ENCODE results near the gene ARHGAP45.
"Not testable (repeated sequence)": the region's sequence is repeated elsewhere in the genome, so short reads cannot be mapped to it uniquely, and the experiment has no call there.

The ARHGAP45 gene

GRCh38 chr19:1066748-1067340, at the start of gene ARHGAP45:
Gene ARHGAP45, plus strand, starts transcription at chr19:1067167. Its CDS starts 239 bp downstream, at chr19:1067406.
- no peak for DNase-seq (ENCODE audit: low spot score)

- DNase-seq (ENCODE audit: low spot score) = no peak
Observed at GRCh38 chr19:1017906-1018305, 49.1 kb upstream of the ARHGAP45 start.

GRCh38 chr19:1018393-1018792, 48.6 kb upstream of the ARHGAP45 start:
- DNase-seq (ENCODE audit: low spot score) = no peak

GRCh38 chr19:1018932-1019615, 47.9 kb upstream of the ARHGAP45 start:
- no peak for DNase-seq (ENCODE audit: low spot score)

- no peak for DNase-seq (ENCODE audit: low spot score)
Observed at GRCh38 chr19:1019616-1019961, 47.4 kb upstream of the ARHGAP45 start.

GRCh38 chr19:1019980-1020867, 46.7 kb upstream of the ARHGAP45 start:
- DNase-seq (ENCODE audit: low spot score) = no peak

GRCh38 chr19:1020868-1021425, 46.0 kb upstream of the ARHGAP45 start, which contains the start of gene TMEM259:
Gene TMEM259, minus strand, starts transcription at chr19:1021123. Its CDS starts 127 bp downstream, at chr19:1020996.
- peak; percentile 98 for DNase-seq (ENCODE audit: low spot score)

- DNase-seq (ENCODE audit: low spot score) = not testable (repeated sequence)
Observed at GRCh38 chr19:1023883-1024188, 43.1 kb upstream of the ARHGAP45 start.

GRCh38 chr19:1025080-1025479, 41.9 kb upstream of the ARHGAP45 start:
- DNase-seq (ENCODE audit: low spot score) = not testable (repeated sequence)

GRCh38 chr19:1025960-1026782, 40.8 kb upstream of the ARHGAP45 start, which contains the start of gene CNN2:
Gene CNN2, plus strand, starts transcription at chr19:1026608. Its CDS starts 54 bp downstream, at chr19:1026662.
- no peak for DNase-seq (ENCODE audit: low spot score)

GRCh38 chr19:1026783-1027649, 40.0 kb upstream of the ARHGAP45 start:
- no peak for DNase-seq (ENCODE audit: low spot score)

GRCh38 chr19:1027650-1028061, 39.3 kb upstream of the ARHGAP45 start:
- no peak for DNase-seq (ENCODE audit: low spot score)

GRCh38 chr19:1028062-1028926, 38.7 kb upstream of the ARHGAP45 start:
- no peak for DNase-seq (ENCODE audit: low spot score)

GRCh38 chr19:1032264-1032867, 34.6 kb upstream of the ARHGAP45 start:
- no peak for DNase-seq (ENCODE audit: low spot score)

- no peak for DNase-seq (ENCODE audit: low spot score)
Observed at GRCh38 chr19:1035998-1036621, 30.9 kb upstream of the ARHGAP45 start.

- no peak for DNase-seq (ENCODE audit: low spot score)
Observed at GRCh38 chr19:1037621-1038064, 29.3 kb upstream of the ARHGAP45 start.

- no peak for DNase-seq (ENCODE audit: low spot score)
Observed at GRCh38 chr19:1038978-1039645, 27.9 kb upstream of the ARHGAP45 start.

Data from pons (tissue), 1 donor.